ENCODE results near the gene ZSWIM6. TPM values are rescaled to one million over a fixed set of nuclear protein-coding genes. Genes with fewer than 3 reads are reported as not detected.

ZSWIM6 gene
- total RNA-seq, 1 donor from 2014 or later: 40.1 TPM

GRCh38 chr5:61474746-61475145, 142.7 kb downstream of the ZSWIM6 start:
- H3K79me2 ChIP-seq (ENCODE audit: insufficient read depth, low read length): peaks cover 84% of the 10 kb centered on the region
- no peak for DNase-seq (ENCODE audit: low read depth)
- peaks cover 72% of the 10 kb centered on the region for H4K20me1 ChIP-seq (ENCODE audit: insufficient read depth, low read length)
- Mint-ChIP-seq H3K36me3 (ENCODE audit: low read depth, unreplicated experiment) (peaks cover 11% of the 10 kb centered on the region), H3K27me3 (ENCODE audit: low read depth, unreplicated experiment) (no peaks in the 10 kb centered on the region), H3K9me3 (ENCODE audit: unreplicated experiment) (no peaks in the 10 kb centered on the region), H3K4me1 (ENCODE audit: low read depth, unreplicated experiment) (peaks cover 6% of the 10 kb centered on the region), H3K4me3 (ENCODE audit: unreplicated experiment) (no peak overlapping the region), H3K27ac (ENCODE audit: unreplicated experiment) (no peak overlapping the region)
- no peak overlapping the region for H3K4me3 ChIP-seq (ENCODE audit: insufficient read depth, low read depth, low read length)
- no peaks in the 10 kb centered on the region for H3K9me3 ChIP-seq (ENCODE audit: insufficient read depth, low read depth, low read length)
- H3K27ac ChIP-seq (ENCODE audit: low read depth, low read length): no peak overlapping the region
- no peak for FAIRE-seq
- H3K9ac ChIP-seq (ENCODE audit: low read length): no peak overlapping the region
- TF ChIP-seq EZH2 (IDR thresholded peaks at IDR 0.05; ENCODE audit: insufficient read depth, low read length) (no peak), CTCF (IDR thresholded peaks at IDR 0.05; ENCODE audit: insufficient read depth, low read depth, low read length) (no peak)
- no peak overlapping the region for H2AFZ ChIP-seq (ENCODE audit: low read depth, low read length)
- no peaks in the 10 kb centered on the region for H3K27me3 ChIP-seq (ENCODE audit: insufficient read depth, low read length)
- no peaks in the 10 kb centered on the region for H3K4me1 ChIP-seq (ENCODE audit: insufficient read depth, low read length)
- H3K4me2 ChIP-seq (ENCODE audit: low read length): no peak overlapping the region
- no peaks in the 10 kb centered on the region for H3K36me3 ChIP-seq (ENCODE audit: insufficient read depth, low read length)

- H3K9me3 Mint-ChIP-seq (ENCODE audit: unreplicated experiment): no peaks in the 10 kb centered on the region
- peaks cover 67% of the 10 kb centered on the region for H3K79me2 ChIP-seq (ENCODE audit: insufficient read depth, low read length)
- no peak for FAIRE-seq
Observed at GRCh38 chr5:61477788-61478187, 145.7 kb downstream of the ZSWIM6 start.

More at GRCh38 chr5:61477788-61478187, 145.7 kb downstream of the ZSWIM6 start:
- TF ChIP-seq EZH2 (IDR thresholded peaks at IDR 0.05; ENCODE audit: insufficient read depth, low read length) (no peak), CTCF (IDR thresholded peaks at IDR 0.05; ENCODE audit: insufficient read depth, low read depth, low read length) (no peak)
- Histone ChIP-seq H3K4me1 (ENCODE audit: insufficient read depth, low read length) (no peaks in the 10 kb centered on the region), H4K20me1 (ENCODE audit: insufficient read depth, low read length) (peaks cover 59% of the 10 kb centered on the region), H3K27me3 (ENCODE audit: insufficient read depth, low read length) (no peaks in the 10 kb centered on the region), H3K9ac (ENCODE audit: low read length) (no peak overlapping the region), H3K27ac (ENCODE audit: low read depth, low read length) (no peak overlapping the region), H2AFZ (ENCODE audit: low read depth, low read length) (no peak overlapping the region), H3K4me2 (ENCODE audit: low read length) (no peak overlapping the region), H3K9me3 (ENCODE audit: insufficient read depth, low read depth, low read length) (no peaks in the 10 kb centered on the region), H3K4me3 (ENCODE audit: insufficient read depth, low read depth, low read length) (no peak overlapping the region), H3K36me3 (ENCODE audit: insufficient read depth, low read length) (no peaks in the 10 kb centered on the region)
- DNase-seq (ENCODE audit: low read depth): no peak
- Mint-ChIP-seq H3K36me3 (ENCODE audit: low read depth, unreplicated experiment) (peaks cover 7% of the 10 kb centered on the region), H3K27me3 (ENCODE audit: low read depth, unreplicated experiment) (no peaks in the 10 kb centered on the region), H3K4me1 (ENCODE audit: low read depth, unreplicated experiment) (peaks cover 6% of the 10 kb centered on the region), H3K4me3 (ENCODE audit: unreplicated experiment) (no peak overlapping the region), H3K27ac (ENCODE audit: unreplicated experiment) (no peak overlapping the region)
